SU-DHL-6 (cell line): Measurements from ENCODE around the gene PRDM16.

Source experiments
- H2AFZ ChIP-seq: fragments of 200-600 bp; sonication (generic); 2 replicates; pipeline ENCODE4 v1.6.1; 2014; ENCODE audit warnings: low read depth, mild to moderate bottlenecking, moderate library complexity, mixed read lengths, antibody characterized with exemption, low read length; ENCODE audit not compliant: severe bottlenecking
- H3F3A ChIP-seq: fragments of 200-600 bp; shearing (Covaris generic); 2 replicates; pipeline ENCODE4 v1.6.0; 2016; ENCODE audit warnings: antibody characterized with exemption, mild to moderate bottlenecking; ENCODE audit not compliant: insufficient read depth
- H3K27ac ChIP-seq: fragments of 200-600 bp; sonication (generic); 2 replicates; pipeline ENCODE4 v1.5.1; 2016; ENCODE audit warnings: low read depth, mild to moderate bottlenecking, low read length, moderate library complexity, mixed read lengths
- H3K27me3 ChIP-seq: fragments of 200-600 bp; sonication (generic), shearing (Covaris generic); 2 replicates; pipeline ENCODE4 v1.6.0; 2014; ENCODE audit warnings: mild to moderate bottlenecking, low read length
- H3K36me3 ChIP-seq: fragments of 200-600 bp; sonication (generic); 2 replicates; pipeline ENCODE4 v1.6.1; 2014; ENCODE audit warnings: mild to moderate bottlenecking, low read length, mixed read lengths
- H3K4me2 ChIP-seq: fragments of 300-600, 200-600 bp; shearing (Covaris generic), sonication (generic); 2 replicates; pipeline ENCODE4 v1.6.0; 2014; ENCODE audit warnings: low read length, low read depth, mild to moderate bottlenecking; ENCODE audit not compliant: poor library complexity, severe bottlenecking
- H3K4me3 ChIP-seq: fragments of 200-600 bp; sonication (generic); 2 replicates; pipeline ENCODE4 v1.5.1; 2014; ENCODE audit warnings: antibody characterized with exemption, low read length, mild to moderate bottlenecking, mixed read lengths; ENCODE audit not compliant: insufficient read depth, poor library complexity, severe bottlenecking
- H3K79me2 ChIP-seq: fragments of 200-600 bp; sonication (generic); 2 replicates; pipeline ENCODE4 v1.6.1; 2014; ENCODE audit warnings: mild to moderate bottlenecking, low read length, moderate library complexity; ENCODE audit not compliant: insufficient read depth
- H3K9ac ChIP-seq: fragments of 200-600 bp; sonication (generic); 2 replicates; pipeline ENCODE4 v1.7.0; 2014; ENCODE audit warnings: mild to moderate bottlenecking, low read length
- H3K9me2 ChIP-seq: fragments of 200-600 bp; sonication (generic); replicated peaks from 2 replicates; pipeline ENCODE4 v1.6.1; 2014; ENCODE audit warnings: low read length; ENCODE audit not compliant: insufficient read depth
- H3K9me3 ChIP-seq: fragments of 200-600 bp; sonication (generic); 2 replicates; pipeline ENCODE4 v1.6.1; 2014; ENCODE audit warnings: low read length, mixed read lengths; ENCODE audit not compliant: insufficient read depth
- H4K20me1 ChIP-seq: fragments of 200-600 bp; sonication (generic); 2 replicates; pipeline ENCODE4 v1.6.1; 2014; ENCODE audit warnings: low read depth, mild to moderate bottlenecking, antibody characterized with exemption, low read length, moderate library complexity, mixed read lengths
- EZH2phosphoT487 ChIP-seq: fragments of 200-600 bp; sonication (generic), shearing (Covaris generic); conservative IDR thresholded peaks from 2 replicates; pipeline ENCODE4 v1.6.1; 2018; ENCODE audit warnings: mild to moderate bottlenecking, antibody characterized with exemption, low read length, moderate library complexity, mixed read lengths
- TF ChIP-seq, protein P1 (sequence below): fragments of 200-600 bp; sonication (generic); IDR thresholded peaks from one replicate; pipeline ENCODE4 v1.5.1; 2017; ENCODE audit warnings: antibody characterized with exemption, mild to moderate bottlenecking, low read length, moderate library complexity; ENCODE audit not compliant: insufficient read depth, poor library complexity, severe bottlenecking

Gene PRDM16

DNA sequence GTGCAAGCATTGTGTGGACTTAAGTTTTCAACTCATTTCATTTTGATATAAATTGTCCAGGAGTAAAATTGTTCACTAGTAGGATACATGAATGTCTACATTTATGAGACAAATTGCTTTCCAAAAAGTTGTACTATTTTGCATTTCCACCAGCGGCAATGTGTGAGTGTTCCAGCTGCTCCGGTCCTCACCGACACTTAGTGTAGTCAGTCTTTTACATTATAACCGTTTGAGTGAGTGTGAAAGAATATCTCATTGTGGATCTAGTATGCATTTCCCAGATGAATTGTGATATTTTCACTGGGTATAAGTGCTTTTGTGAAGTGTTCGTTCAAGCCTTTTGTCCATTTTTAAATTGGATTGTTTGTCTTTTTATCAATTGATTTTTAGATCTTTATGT lies 274.0 kb downstream of the PRDM16 start:
- no peak overlapping the region for H3K4me3 ChIP-seq
- H3K27me3 ChIP-seq = no peaks in the 10 kb centered on the region
- TF ChIP-seq, protein P1, sequence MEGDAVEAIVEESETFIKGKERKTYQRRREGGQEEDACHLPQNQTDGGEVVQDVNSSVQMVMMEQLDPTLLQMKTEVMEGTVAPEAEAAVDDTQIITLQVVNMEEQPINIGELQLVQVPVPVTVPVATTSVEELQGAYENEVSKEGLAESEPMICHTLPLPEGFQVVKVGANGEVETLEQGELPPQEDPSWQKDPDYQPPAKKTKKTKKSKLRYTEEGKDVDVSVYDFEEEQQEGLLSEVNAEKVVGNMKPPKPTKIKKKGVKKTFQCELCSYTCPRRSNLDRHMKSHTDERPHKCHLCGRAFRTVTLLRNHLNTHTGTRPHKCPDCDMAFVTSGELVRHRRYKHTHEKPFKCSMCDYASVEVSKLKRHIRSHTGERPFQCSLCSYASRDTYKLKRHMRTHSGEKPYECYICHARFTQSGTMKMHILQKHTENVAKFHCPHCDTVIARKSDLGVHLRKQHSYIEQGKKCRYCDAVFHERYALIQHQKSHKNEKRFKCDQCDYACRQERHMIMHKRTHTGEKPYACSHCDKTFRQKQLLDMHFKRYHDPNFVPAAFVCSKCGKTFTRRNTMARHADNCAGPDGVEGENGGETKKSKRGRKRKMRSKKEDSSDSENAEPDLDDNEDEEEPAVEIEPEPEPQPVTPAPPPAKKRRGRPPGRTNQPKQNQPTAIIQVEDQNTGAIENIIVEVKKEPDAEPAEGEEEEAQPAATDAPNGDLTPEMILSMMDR = no peak
- no peak for TF ChIP-seq EZH2phosphoT487
- H3K79me2 ChIP-seq = no peaks in the 10 kb centered on the region
- H3K4me2 ChIP-seq = no peak overlapping the region
- no peak overlapping the region for H2AFZ ChIP-seq
- H3K27ac ChIP-seq = no peak overlapping the region
- no peaks in the 10 kb centered on the region for H3F3A ChIP-seq
- no peaks in the 10 kb centered on the region for H3K9me3 ChIP-seq
- no peaks in the 10 kb centered on the region for H3K36me3 ChIP-seq
- no peak overlapping the region for H3K9ac ChIP-seq
- H3K9me2 ChIP-seq = no peaks in the 10 kb centered on the region
- no peaks in the 10 kb centered on the region for H4K20me1 ChIP-seq

DNA sequence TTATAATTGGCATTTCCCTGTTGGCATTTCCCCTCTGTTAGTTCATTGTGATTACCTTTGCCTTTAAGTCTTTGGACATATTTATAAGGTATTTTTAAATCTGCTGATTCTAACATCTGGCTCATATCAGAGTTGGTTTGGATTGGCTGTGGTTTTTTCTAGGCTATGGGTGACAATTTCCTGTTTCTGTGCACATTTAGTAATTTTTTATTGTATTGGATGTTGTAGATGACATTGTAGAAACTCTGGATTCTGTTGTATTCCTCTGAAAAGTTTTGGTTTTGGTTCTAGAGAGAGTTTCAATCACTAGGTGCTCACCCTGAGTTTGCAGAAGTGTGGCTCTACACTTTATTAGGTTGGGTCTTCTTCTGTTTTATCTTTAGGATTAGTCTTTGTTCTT lies 275.4 kb downstream of the PRDM16 start:
- Histone ChIP-seq H3K4me2 (no peak overlapping the region), H3K9ac (no peak overlapping the region), H3K9me3 (no peaks in the 10 kb centered on the region), H3K36me3 (no peaks in the 10 kb centered on the region), H3K4me3 (no peak overlapping the region), H3K27me3 (no peaks in the 10 kb centered on the region), H3K9me2 (no peaks in the 10 kb centered on the region), H2AFZ (no peak overlapping the region), H3K79me2 (no peaks in the 10 kb centered on the region), H4K20me1 (no peaks in the 10 kb centered on the region), H3K27ac (no peak overlapping the region), H3F3A (no peaks in the 10 kb centered on the region)
- no peak for TF ChIP-seq EZH2phosphoT487
- TF ChIP-seq, protein P1 = no peak

DNA sequence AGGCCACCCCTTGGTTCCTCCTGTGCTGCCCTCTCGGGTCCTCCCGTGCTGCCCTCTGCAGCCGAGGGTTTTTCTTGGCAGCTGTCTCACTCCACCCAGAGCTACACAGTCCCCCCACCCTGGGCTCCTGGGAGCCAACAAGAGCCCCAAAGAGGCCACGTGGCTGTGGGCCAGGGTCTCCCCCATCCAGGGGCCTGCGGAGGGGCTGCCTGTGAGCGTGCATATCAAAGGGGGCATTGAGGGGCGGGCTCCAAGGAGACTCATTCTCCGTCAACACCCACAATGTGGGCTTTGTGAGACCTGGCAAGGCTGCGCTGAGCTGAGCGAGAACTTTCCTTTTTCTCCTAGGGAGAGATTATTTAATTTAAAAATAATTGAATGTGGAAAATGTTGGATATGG lies 276.8 kb downstream of the PRDM16 start:
- Histone ChIP-seq H3K4me3 (no peak overlapping the region), H3K9me3 (no peaks in the 10 kb centered on the region), H3K9me2 (no peaks in the 10 kb centered on the region), H3K79me2 (no peaks in the 10 kb centered on the region), H2AFZ (no peak overlapping the region), H3K36me3 (no peaks in the 10 kb centered on the region), H3K27ac (no peak overlapping the region), H4K20me1 (no peaks in the 10 kb centered on the region), H3F3A (no peaks in the 10 kb centered on the region), H3K27me3 (no peaks in the 10 kb centered on the region), H3K9ac (no peak overlapping the region), H3K4me2 (no peak overlapping the region)
- TF ChIP-seq, protein P1 = no peak
- TF ChIP-seq EZH2phosphoT487 = no peak

DNA sequence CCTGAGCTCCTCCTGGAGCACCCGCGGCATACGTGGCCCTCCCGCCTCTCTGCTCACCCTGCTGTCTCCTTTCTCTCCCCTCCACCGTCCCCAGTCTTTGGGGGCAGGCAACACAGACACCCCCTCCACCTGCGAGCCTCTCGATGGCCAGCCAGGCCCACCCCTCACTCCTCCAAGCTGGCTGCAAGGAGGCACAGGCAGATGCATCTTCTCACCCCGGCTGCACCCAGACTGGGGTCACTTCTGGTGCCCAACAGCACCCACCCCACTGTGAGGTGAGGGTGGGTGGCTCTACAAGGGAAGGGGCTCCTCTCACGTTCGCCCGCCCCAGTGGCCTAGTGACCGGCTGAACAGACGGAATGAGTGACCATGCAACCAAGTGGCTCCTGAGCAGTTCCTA lies 277.5 kb downstream of the PRDM16 start:
- Histone ChIP-seq H3F3A (no peaks in the 10 kb centered on the region), H2AFZ (no peak overlapping the region), H3K79me2 (no peaks in the 10 kb centered on the region), H3K4me2 (no peak overlapping the region), H3K27ac (no peak overlapping the region), H3K9me2 (no peaks in the 10 kb centered on the region), H3K9ac (no peak overlapping the region), H4K20me1 (no peaks in the 10 kb centered on the region), H3K9me3 (no peaks in the 10 kb centered on the region), H3K4me3 (no peak overlapping the region), H3K36me3 (no peaks in the 10 kb centered on the region), H3K27me3 (no peaks in the 10 kb centered on the region)
- no peak for TF ChIP-seq EZH2phosphoT487
- TF ChIP-seq, protein P1 = no peak
